Upper lobe of left lung (tissue), 4 donors: Measurements from ENCODE around the gene WDR81.

Experiments
- CTCF ChIP-seq, 6 experiments: fragments of 450-650 bp in 4 of 6; fragments of 200-600 bp in 2 of 6; sonication (generic) in 2 of 6; IDR thresholded peaks; one replicate each; pipeline ENCODE4 v1.5.1; 2016 to 2019; ENCODE audit warnings: antibody characterized with exemption in 6 of 6
- EP300 ChIP-seq, 4 donors: sonication (generic); formaldehyde crosslinking; IDR thresholded peaks; one replicate each; pipeline ENCODE4 v1.5.1; 2017; ENCODE audit warnings: antibody characterized with exemption in 4 of 4, control low read depth in 2 of 4
- POLR2AphosphoS5 ChIP-seq, 2 donors: sonication (generic); formaldehyde crosslinking; IDR thresholded peaks; one replicate each; pipeline ENCODE4 v1.5.1; 2017; ENCODE audit warnings: antibody characterized with exemption in 2 of 2

DNA sequence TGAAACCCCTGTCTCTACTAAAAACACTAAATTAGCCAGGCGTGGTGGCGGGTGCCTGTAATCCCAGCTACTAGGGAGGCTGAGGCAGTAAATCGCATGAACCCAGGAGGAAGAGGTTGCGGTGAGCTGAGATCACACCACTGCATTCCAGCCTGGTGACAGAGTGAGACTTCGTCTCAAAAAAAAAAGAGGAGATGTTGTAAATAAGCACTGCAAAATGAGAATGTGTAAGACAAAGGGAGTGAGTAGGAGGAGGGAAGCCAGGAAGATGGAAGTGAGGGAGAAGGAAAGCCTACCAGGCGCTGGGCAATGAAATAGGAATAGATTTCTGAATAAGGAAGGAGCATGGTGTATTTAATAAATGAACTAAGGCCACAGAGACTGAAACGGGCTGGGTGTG, 31.2 kb upstream of the WDR81 start:
- TF ChIP-seq CTCF (IDR thresholded peaks at IDR 0.05) (no peak), EP300 (IDR thresholded peaks at IDR 0.05) (no peak), POLR2AphosphoS5 (IDR thresholded peaks at IDR 0.05) (no peak)
